Spleen (tissue), 7 donors: ENCODE data around the gene USP5.

Experiments used
- POLR2A ChIP-seq, 3 donors: fragments of 450-650 bp; IDR thresholded peaks; one replicate each; pipeline ENCODE4 v1.5.1; 2017; ENCODE audit warnings: antibody characterized with exemption in 3 of 3, mild to moderate bottlenecking in 1 of 3
- POLR2AphosphoS5 ChIP-seq, 3 donors: sonication (generic); formaldehyde crosslinking; IDR thresholded peaks; one replicate each; pipeline ENCODE4 v1.5.1; 2017; ENCODE audit warnings: antibody characterized with exemption in 3 of 3
- TF ChIP-seq, protein P1 (sequence below), 11 experiments: fragments of 200-600 bp in 7 of 11; fragments of 450-650 bp in 4 of 11; sonication (generic) in 4 of 11; IDR thresholded peaks in 8 of 11; conservative IDR thresholded peaks in 3 of 11; 1 replicate in 7 of 11; 2 replicates in 4 of 11; pipeline versions ENCODE4 v1.4.0 to v1.8.0; 2016 to 2021; ENCODE audit warnings: antibody characterized with exemption in 11 of 11, inconsistent platforms in 4 of 11, mild to moderate bottlenecking in 1 of 11
- donor health status: DM: no; HTN: no; CAD: no; lungs with moderate emphysema.
- donor health status: DM: no; HTN: no; CAD: no.
- donor health status: DM: no; HTN: no; CAD: no.

DNA sequence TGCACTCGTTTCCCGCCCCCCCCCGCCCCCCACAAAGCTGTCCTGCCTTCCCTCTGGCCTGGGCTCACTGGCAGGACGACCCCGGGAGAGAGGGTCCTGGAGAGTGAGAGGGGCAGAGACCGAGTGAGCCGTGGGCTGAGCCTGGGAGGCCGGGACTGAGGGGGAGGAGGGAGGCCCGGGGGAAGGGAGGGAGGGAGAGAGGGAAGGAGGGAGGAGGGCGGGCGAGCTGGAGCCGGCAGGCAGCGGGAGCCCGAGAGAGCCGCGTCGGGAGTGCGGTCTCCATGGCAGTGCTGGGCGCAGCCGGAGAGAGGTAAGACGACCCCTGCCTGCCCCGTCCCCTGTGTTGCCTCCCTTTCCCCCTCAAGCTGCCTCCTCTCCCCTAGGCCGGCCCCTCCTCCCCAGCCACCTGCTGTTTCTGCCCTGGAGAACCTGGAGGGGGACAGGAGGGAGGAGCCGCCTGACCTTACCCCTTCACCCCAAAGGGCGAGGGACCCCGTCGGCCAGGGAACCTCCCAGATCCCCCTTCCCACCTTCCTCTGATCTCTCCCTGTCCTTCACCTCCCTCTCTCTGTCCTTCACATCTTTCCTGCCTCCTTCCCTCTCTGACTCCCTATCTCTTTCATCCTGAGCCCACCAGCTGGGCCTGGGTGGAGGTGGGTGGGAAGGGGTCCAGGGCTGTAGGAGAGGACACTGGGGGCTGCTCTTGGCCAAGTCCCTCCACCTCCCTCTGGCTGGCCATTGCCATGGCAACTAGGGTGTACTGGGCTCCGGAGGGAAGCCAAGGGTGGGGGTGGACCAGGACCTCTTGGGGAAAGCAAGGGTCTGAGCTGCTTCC, 30.1 kb upstream of the USP5 start, which contains the start of gene GPR162:
- TF ChIP-seq POLR2AphosphoS5 (IDR thresholded peaks at IDR 0.05): no peak
- TF ChIP-seq, protein P1, sequence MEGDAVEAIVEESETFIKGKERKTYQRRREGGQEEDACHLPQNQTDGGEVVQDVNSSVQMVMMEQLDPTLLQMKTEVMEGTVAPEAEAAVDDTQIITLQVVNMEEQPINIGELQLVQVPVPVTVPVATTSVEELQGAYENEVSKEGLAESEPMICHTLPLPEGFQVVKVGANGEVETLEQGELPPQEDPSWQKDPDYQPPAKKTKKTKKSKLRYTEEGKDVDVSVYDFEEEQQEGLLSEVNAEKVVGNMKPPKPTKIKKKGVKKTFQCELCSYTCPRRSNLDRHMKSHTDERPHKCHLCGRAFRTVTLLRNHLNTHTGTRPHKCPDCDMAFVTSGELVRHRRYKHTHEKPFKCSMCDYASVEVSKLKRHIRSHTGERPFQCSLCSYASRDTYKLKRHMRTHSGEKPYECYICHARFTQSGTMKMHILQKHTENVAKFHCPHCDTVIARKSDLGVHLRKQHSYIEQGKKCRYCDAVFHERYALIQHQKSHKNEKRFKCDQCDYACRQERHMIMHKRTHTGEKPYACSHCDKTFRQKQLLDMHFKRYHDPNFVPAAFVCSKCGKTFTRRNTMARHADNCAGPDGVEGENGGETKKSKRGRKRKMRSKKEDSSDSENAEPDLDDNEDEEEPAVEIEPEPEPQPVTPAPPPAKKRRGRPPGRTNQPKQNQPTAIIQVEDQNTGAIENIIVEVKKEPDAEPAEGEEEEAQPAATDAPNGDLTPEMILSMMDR (IDR thresholded peaks at IDR 0.05 in 8 of 11, conservative IDR thresholded peaks at IDR 0.05 in 3 of 11): no peak
- no peak for TF ChIP-seq POLR2A (IDR thresholded peaks at IDR 0.05)
